Measurements from ENCODE around the gene NONO.
"Not testable (repeated sequence)": the region's sequence is repeated elsewhere in the genome, so short reads cannot be mapped to it uniquely, and the experiment has no call there.

The NONO gene

GRCh38 chrX:71291381-71291780, 7.9 kb downstream of the NONO start:
- H3K27me3 ChIP-seq (ENCODE audit: low read depth, low read length): no peaks in the 10 kb centered on the region
- H3K27ac ChIP-seq (ENCODE audit: low read length): no peak overlapping the region
- peaks cover 0 to 19% of the 10 kb centered on the region in 2 donors for H3K4me1 ChIP-seq (ENCODE audit: control insufficient read depth in 1 of 2, insufficient read depth in 2 of 2, low read length in 2 of 2)
- no peaks in the 10 kb centered on the region for H3K9me3 ChIP-seq (ENCODE audit: control insufficient read depth in 1 of 2, low read length in 2 of 2)
- no peak overlapping the region for H3K4me3 ChIP-seq (ENCODE audit: low read depth in 1 of 2, low read length in 2 of 2)
- peaks cover 8 to 24% of the 10 kb centered on the region in 2 donors for H3K36me3 ChIP-seq (ENCODE audit: control insufficient read depth in 1 of 2, insufficient read depth in 2 of 2, low read length in 2 of 2)

- H3K36me3 ChIP-seq (ENCODE audit: control insufficient read depth in 1 of 2, insufficient read depth in 2 of 2, low read length in 2 of 2): peaks cover 22 to 37% of the 10 kb centered on the region in 2 donors
- peaks cover 0 to 14% of the 10 kb centered on the region in 2 donors for H3K4me1 ChIP-seq (ENCODE audit: control insufficient read depth in 1 of 2, insufficient read depth in 2 of 2, low read length in 2 of 2)
- H3K27me3 ChIP-seq (ENCODE audit: low read depth, low read length): no peaks in the 10 kb centered on the region
- H3K9me3 ChIP-seq (ENCODE audit: control insufficient read depth in 1 of 2, low read length in 2 of 2): no peaks in the 10 kb centered on the region
- H3K27ac ChIP-seq (ENCODE audit: low read length): no peak overlapping the region
- H3K4me3 ChIP-seq (ENCODE audit: low read depth in 1 of 2, low read length in 2 of 2): no peak overlapping the region
Observed at GRCh38 chrX:71292669-71293365, 9.4 kb downstream of the NONO start.

- Histone ChIP-seq H3K9me3 (ENCODE audit: control insufficient read depth in 1 of 2, low read length in 2 of 2) (no peaks in the 10 kb centered on the region), H3K27me3 (ENCODE audit: low read depth, low read length) (no peaks in the 10 kb centered on the region), H3K4me1 (ENCODE audit: control insufficient read depth in 1 of 2, insufficient read depth in 2 of 2, low read length in 2 of 2) (no peaks in the 10 kb centered on the region), H3K36me3 (ENCODE audit: control insufficient read depth in 1 of 2, insufficient read depth in 2 of 2, low read length in 2 of 2) (peaks cover 39 to 48% of the 10 kb centered on the region in 2 donors), H3K4me3 (ENCODE audit: low read depth in 1 of 2, low read length in 2 of 2) (no peak overlapping the region), H3K27ac (ENCODE audit: low read length) (no peak overlapping the region)
Observed at GRCh38 chrX:71296806-71297205, 13.4 kb downstream of the NONO start.

GRCh38 chrX:71298119-71298518, 14.7 kb downstream of the NONO start:
- no peak overlapping the region for H3K4me3 ChIP-seq (ENCODE audit: low read depth in 1 of 2, low read length in 2 of 2)
- H3K36me3 ChIP-seq (ENCODE audit: control insufficient read depth in 1 of 2, insufficient read depth in 2 of 2, low read length in 2 of 2): peaks cover 33 to 41% of the 10 kb centered on the region in 2 donors
- H3K4me1 ChIP-seq (ENCODE audit: control insufficient read depth in 1 of 2, insufficient read depth in 2 of 2, low read length in 2 of 2): peaks cover 0 to 3% of the 10 kb centered on the region in 2 donors
- no peaks in the 10 kb centered on the region for H3K27me3 ChIP-seq (ENCODE audit: low read depth, low read length)
- no peaks in the 10 kb centered on the region for H3K9me3 ChIP-seq (ENCODE audit: control insufficient read depth in 1 of 2, low read length in 2 of 2)
- no peak overlapping the region for H3K27ac ChIP-seq (ENCODE audit: low read length)

GRCh38 chrX:71300064-71300463, 16.6 kb downstream of the NONO start:
- peaks cover 26 to 45% of the 10 kb centered on the region in 2 donors for H3K36me3 ChIP-seq (ENCODE audit: control insufficient read depth in 1 of 2, insufficient read depth in 2 of 2, low read length in 2 of 2)
- H3K27me3 ChIP-seq (ENCODE audit: low read depth, low read length); H3K27ac ChIP-seq (ENCODE audit: low read length); H3K4me3 ChIP-seq (ENCODE audit: low read depth in 1 of 2, low read length in 2 of 2); H3K4me1 ChIP-seq (ENCODE audit: control insufficient read depth in 1 of 2, insufficient read depth in 2 of 2, low read length in 2 of 2); H3K9me3 ChIP-seq (ENCODE audit: control insufficient read depth in 1 of 2, low read length in 2 of 2): not testable (repeated sequence)

GRCh38 chrX:71300495-71300894, 17.1 kb downstream of the NONO start:
- H3K9me3 ChIP-seq (ENCODE audit: control insufficient read depth in 1 of 2, low read length in 2 of 2); H3K27me3 ChIP-seq (ENCODE audit: low read depth, low read length); H3K27ac ChIP-seq (ENCODE audit: low read length); H3K4me3 ChIP-seq (ENCODE audit: low read depth in 1 of 2, low read length in 2 of 2); H3K4me1 ChIP-seq (ENCODE audit: control insufficient read depth in 1 of 2, insufficient read depth in 2 of 2, low read length in 2 of 2): not testable (repeated sequence)
- peaks cover 26 to 45% of the 10 kb centered on the region in 2 donors for H3K36me3 ChIP-seq (ENCODE audit: control insufficient read depth in 1 of 2, insufficient read depth in 2 of 2, low read length in 2 of 2)

- Histone ChIP-seq H3K4me3 (ENCODE audit: low read depth in 1 of 2, low read length in 2 of 2) (peak within 1 kb of the TSS; percentile 26 to 30), H3K27me3 (ENCODE audit: low read depth, low read length) (no peaks in the 10 kb centered on the region), H3K9me3 (ENCODE audit: control insufficient read depth in 1 of 2, low read length in 2 of 2) (no peaks in the 10 kb centered on the region), H3K4me1 (ENCODE audit: control insufficient read depth in 1 of 2, insufficient read depth in 2 of 2, low read length in 2 of 2) (peaks cover 0 to 3% of the 10 kb centered on the region in 2 donors), H3K36me3 (ENCODE audit: control insufficient read depth in 1 of 2, insufficient read depth in 2 of 2, low read length in 2 of 2) (peaks cover 23 to 45% of the 10 kb centered on the region in 2 donors), H3K27ac (ENCODE audit: low read length) (peak within 1 kb of the TSS; percentile 49)
Observed at GRCh38 chrX:71301195-71301924, 17.9 kb downstream of the NONO start, which contains the start of gene ITGB1BP2. ITGB1BP2 (plus strand) TSS chrX:71301750; CDS start chrX:71301807, 57 bp downstream.

- peaks cover 11 to 33% of the 10 kb centered on the region in 2 donors for H3K36me3 ChIP-seq (ENCODE audit: control insufficient read depth in 1 of 2, insufficient read depth in 2 of 2, low read length in 2 of 2)
- peak overlapping the region; percentile 26 to 30 for H3K4me3 ChIP-seq (ENCODE audit: low read depth in 1 of 2, low read length in 2 of 2)
- no peaks in the 10 kb centered on the region for H3K9me3 ChIP-seq (ENCODE audit: control insufficient read depth in 1 of 2, low read length in 2 of 2)
- peak overlapping the region; percentile 49 for H3K27ac ChIP-seq (ENCODE audit: low read length)
- peaks cover 0 to 3% of the 10 kb centered on the region in 2 donors for H3K4me1 ChIP-seq (ENCODE audit: control insufficient read depth in 1 of 2, insufficient read depth in 2 of 2, low read length in 2 of 2)
- H3K27me3 ChIP-seq (ENCODE audit: low read depth, low read length): no peaks in the 10 kb centered on the region
Observed at GRCh38 chrX:71302461-71303213, 19.2 kb downstream of the NONO start.

- Histone ChIP-seq H3K27ac (ENCODE audit: low read length) (no peak overlapping the region), H3K27me3 (ENCODE audit: low read depth, low read length) (no peaks in the 10 kb centered on the region), H3K4me3 (ENCODE audit: low read depth in 1 of 2, low read length in 2 of 2) (no peak overlapping the region), H3K36me3 (ENCODE audit: control insufficient read depth in 1 of 2, insufficient read depth in 2 of 2, low read length in 2 of 2) (peaks cover 0 to 14% of the 10 kb centered on the region in 2 donors), H3K9me3 (ENCODE audit: control insufficient read depth in 1 of 2, low read length in 2 of 2) (no peaks in the 10 kb centered on the region), H3K4me1 (ENCODE audit: control insufficient read depth in 1 of 2, insufficient read depth in 2 of 2, low read length in 2 of 2) (peaks cover 0 to 3% of the 10 kb centered on the region in 2 donors)
Observed at GRCh38 chrX:71304561-71304960, 21.1 kb downstream of the NONO start.

GRCh38 chrX:71315917-71316316, 32.5 kb downstream of the NONO start:
- H3K27ac ChIP-seq (ENCODE audit: low read length): peak overlapping the region; percentile 29
- no peaks in the 10 kb centered on the region for H3K4me1 ChIP-seq (ENCODE audit: control insufficient read depth in 1 of 2, insufficient read depth in 2 of 2, low read length in 2 of 2)
- H3K9me3 ChIP-seq (ENCODE audit: control insufficient read depth in 1 of 2, low read length in 2 of 2): no peaks in the 10 kb centered on the region
- H3K27me3 ChIP-seq (ENCODE audit: low read depth, low read length): no peaks in the 10 kb centered on the region
- H3K36me3 ChIP-seq (ENCODE audit: control insufficient read depth in 1 of 2, insufficient read depth in 2 of 2, low read length in 2 of 2): no peaks in the 10 kb centered on the region
- H3K4me3 ChIP-seq (ENCODE audit: low read depth in 1 of 2, low read length in 2 of 2): no peak overlapping the region

- H3K4me1 ChIP-seq (ENCODE audit: control insufficient read depth in 1 of 2, insufficient read depth in 2 of 2, low read length in 2 of 2); H3K27me3 ChIP-seq (ENCODE audit: low read depth, low read length); H3K36me3 ChIP-seq (ENCODE audit: control insufficient read depth in 1 of 2, insufficient read depth in 2 of 2, low read length in 2 of 2); H3K4me3 ChIP-seq (ENCODE audit: low read depth in 1 of 2, low read length in 2 of 2); H3K9me3 ChIP-seq (ENCODE audit: control insufficient read depth in 1 of 2, low read length in 2 of 2); H3K27ac ChIP-seq (ENCODE audit: low read length): not testable (repeated sequence)
Observed at GRCh38 chrX:71316959-71317358, 33.5 kb downstream of the NONO start.

Data from muscle layer of duodenum (tissue), 2 donors.